ENCODE measurements around the gene NCS1.

The NCS1 gene

GRCh38 chr9:130140706-130141105 lies 31.5 kb upstream of the NCS1 start:
- peaks cover 31% of the 10 kb centered on the region for H3K4me1 Mint-ChIP-seq (ENCODE audit: low read depth)
- H3K9me3 Mint-ChIP-seq: no peaks in the 10 kb centered on the region
- peak; percentile 16 for DNase-seq (ENCODE audit: low spot score)
- H3K27ac Mint-ChIP-seq: no peak overlapping the region
- peaks cover 30% of the 10 kb centered on the region for H3K36me3 Mint-ChIP-seq (ENCODE audit: low read depth)
- peaks cover 21% of the 10 kb centered on the region for H3K27me3 Mint-ChIP-seq (ENCODE audit: low read depth)
- H3K4me3 Mint-ChIP-seq: no peak overlapping the region

GRCh38 chr9:130142056-130142455 lies 30.1 kb upstream of the NCS1 start:
- Mint-ChIP-seq H3K36me3 (ENCODE audit: low read depth) (peaks cover 17% of the 10 kb centered on the region), H3K4me3 (no peak overlapping the region), H3K27me3 (ENCODE audit: low read depth) (peaks cover 27% of the 10 kb centered on the region), H3K4me1 (ENCODE audit: low read depth) (peaks cover 24% of the 10 kb centered on the region), H3K27ac (no peak overlapping the region), H3K9me3 (no peaks in the 10 kb centered on the region)
- no peak for DNase-seq (ENCODE audit: low spot score)

- H3K4me1 Mint-ChIP-seq (ENCODE audit: low read depth): peaks cover 24% of the 10 kb centered on the region
Measured at GRCh38 chr9:130142641-130143040, 29.6 kb upstream of the NCS1 start.

GRCh38 chr9:130143279-130143893 lies 28.8 kb upstream of the NCS1 start:
- peaks cover 18% of the 10 kb centered on the region for H3K4me1 Mint-ChIP-seq (ENCODE audit: low read depth)
- H3K4me3 Mint-ChIP-seq: no peak overlapping the region
- H3K36me3 Mint-ChIP-seq (ENCODE audit: low read depth): peaks cover 9% of the 10 kb centered on the region
- peaks cover 27% of the 10 kb centered on the region for H3K27me3 Mint-ChIP-seq (ENCODE audit: low read depth)
- no peaks in the 10 kb centered on the region for H3K9me3 Mint-ChIP-seq
- H3K27ac Mint-ChIP-seq: no peak overlapping the region
- no peak for DNase-seq (ENCODE audit: low spot score)

More at GRCh38 chr9:130142641-130143040, 29.6 kb upstream of the NCS1 start:
- Mint-ChIP-seq H3K36me3 (ENCODE audit: low read depth) (peaks cover 14% of the 10 kb centered on the region), H3K4me3 (no peak overlapping the region), H3K27ac (no peak overlapping the region), H3K9me3 (no peaks in the 10 kb centered on the region), H3K27me3 (ENCODE audit: low read depth) (peaks cover 27% of the 10 kb centered on the region)
- DNase-seq (ENCODE audit: low spot score): no peak

GRCh38 chr9:130143958-130144366 lies 28.2 kb upstream of the NCS1 start:
- no peak for DNase-seq (ENCODE audit: low spot score)
- Mint-ChIP-seq H3K27me3 (ENCODE audit: low read depth) (peaks cover 27% of the 10 kb centered on the region), H3K9me3 (no peaks in the 10 kb centered on the region), H3K4me1 (ENCODE audit: low read depth) (peaks cover 12% of the 10 kb centered on the region), H3K4me3 (no peak overlapping the region), H3K27ac (no peak overlapping the region), H3K36me3 (ENCODE audit: low read depth) (peaks cover 4% of the 10 kb centered on the region)

- Mint-ChIP-seq H3K9me3 (no peaks in the 10 kb centered on the region), H3K4me1 (ENCODE audit: low read depth) (peaks cover 7% of the 10 kb centered on the region), H3K27ac (no peak overlapping the region), H3K36me3 (ENCODE audit: low read depth) (peaks cover 4% of the 10 kb centered on the region), H3K4me3 (no peak overlapping the region), H3K27me3 (ENCODE audit: low read depth) (peaks cover 27% of the 10 kb centered on the region)
- DNase-seq (ENCODE audit: low spot score): no peak
Measured at GRCh38 chr9:130144703-130145102, 27.5 kb upstream of the NCS1 start.

- peaks cover 27% of the 10 kb centered on the region for H3K27me3 Mint-ChIP-seq (ENCODE audit: low read depth)
- DNase-seq (ENCODE audit: low spot score): no peak
- peaks cover 5% of the 10 kb centered on the region for H3K4me1 Mint-ChIP-seq (ENCODE audit: low read depth)
- H3K9me3 Mint-ChIP-seq: no peaks in the 10 kb centered on the region
- no peaks in the 10 kb centered on the region for H3K36me3 Mint-ChIP-seq (ENCODE audit: low read depth)
- no peak overlapping the region for H3K4me3 Mint-ChIP-seq
- no peak overlapping the region for H3K27ac Mint-ChIP-seq
Measured at GRCh38 chr9:130145658-130146057, 26.5 kb upstream of the NCS1 start.

GRCh38 chr9:130147198-130147597 lies 25.0 kb upstream of the NCS1 start:
- H3K9me3 Mint-ChIP-seq: no peaks in the 10 kb centered on the region
- no peak overlapping the region for H3K4me3 Mint-ChIP-seq
- H3K36me3 Mint-ChIP-seq (ENCODE audit: low read depth): no peaks in the 10 kb centered on the region
- peaks cover 5% of the 10 kb centered on the region for H3K4me1 Mint-ChIP-seq (ENCODE audit: low read depth)
- DNase-seq (ENCODE audit: low spot score): no peak
- peaks cover 27% of the 10 kb centered on the region for H3K27me3 Mint-ChIP-seq (ENCODE audit: low read depth)
- no peak overlapping the region for H3K27ac Mint-ChIP-seq

GRCh38 chr9:130147910-130148309 lies 24.3 kb upstream of the NCS1 start:
- Mint-ChIP-seq H3K36me3 (ENCODE audit: low read depth) (no peaks in the 10 kb centered on the region), H3K4me3 (no peak overlapping the region), H3K27ac (no peak overlapping the region), H3K4me1 (ENCODE audit: low read depth) (peaks cover 5% of the 10 kb centered on the region), H3K27me3 (ENCODE audit: low read depth) (peaks cover 27% of the 10 kb centered on the region), H3K9me3 (no peaks in the 10 kb centered on the region)
- no peak for DNase-seq (ENCODE audit: low spot score)

GRCh38 chr9:130149031-130149430 lies 23.2 kb upstream of the NCS1 start:
- H3K9me3 Mint-ChIP-seq: no peaks in the 10 kb centered on the region
- no peak overlapping the region for H3K27ac Mint-ChIP-seq
- no peak for DNase-seq (ENCODE audit: low spot score)
- H3K27me3 Mint-ChIP-seq (ENCODE audit: low read depth): peaks cover 20% of the 10 kb centered on the region
- H3K4me3 Mint-ChIP-seq: no peak overlapping the region
- H3K36me3 Mint-ChIP-seq (ENCODE audit: low read depth): no peaks in the 10 kb centered on the region
- H3K4me1 Mint-ChIP-seq (ENCODE audit: low read depth): peaks cover 1% of the 10 kb centered on the region

GRCh38 chr9:130149654-130150286 lies 22.4 kb upstream of the NCS1 start:
- H3K36me3 Mint-ChIP-seq (ENCODE audit: low read depth): no peaks in the 10 kb centered on the region
- H3K27me3 Mint-ChIP-seq (ENCODE audit: low read depth): peaks cover 15% of the 10 kb centered on the region
- no peak overlapping the region for H3K4me3 Mint-ChIP-seq
- no peaks in the 10 kb centered on the region for H3K9me3 Mint-ChIP-seq
- no peaks in the 10 kb centered on the region for H3K4me1 Mint-ChIP-seq (ENCODE audit: low read depth)
- H3K27ac Mint-ChIP-seq: no peak overlapping the region
- DNase-seq (ENCODE audit: low spot score): no peak

- peaks cover 5% of the 10 kb centered on the region for H3K27me3 Mint-ChIP-seq (ENCODE audit: low read depth)
- H3K4me3 Mint-ChIP-seq: no peak overlapping the region
- no peaks in the 10 kb centered on the region for H3K9me3 Mint-ChIP-seq
- no peaks in the 10 kb centered on the region for H3K4me1 Mint-ChIP-seq (ENCODE audit: low read depth)
- no peaks in the 10 kb centered on the region for H3K36me3 Mint-ChIP-seq (ENCODE audit: low read depth)
- DNase-seq (ENCODE audit: low spot score): no peak
- H3K27ac Mint-ChIP-seq: no peak overlapping the region
Measured at GRCh38 chr9:130150779-130151382, 21.3 kb upstream of the NCS1 start.

- H3K4me1 Mint-ChIP-seq (ENCODE audit: low read depth): no peaks in the 10 kb centered on the region
- H3K9me3 Mint-ChIP-seq: no peaks in the 10 kb centered on the region
- DNase-seq (ENCODE audit: low spot score): no peak
- H3K36me3 Mint-ChIP-seq (ENCODE audit: low read depth): no peaks in the 10 kb centered on the region
- H3K4me3 Mint-ChIP-seq: no peak overlapping the region
- H3K27me3 Mint-ChIP-seq (ENCODE audit: low read depth): no peaks in the 10 kb centered on the region
- no peak overlapping the region for H3K27ac Mint-ChIP-seq
Measured at GRCh38 chr9:130154816-130155215, 17.4 kb upstream of the NCS1 start.

GRCh38 chr9:130155647-130156046 lies 16.6 kb upstream of the NCS1 start:
- no peaks in the 10 kb centered on the region for H3K4me1 Mint-ChIP-seq (ENCODE audit: low read depth)
- no peak for DNase-seq (ENCODE audit: low spot score)
- H3K36me3 Mint-ChIP-seq (ENCODE audit: low read depth): no peaks in the 10 kb centered on the region
- no peaks in the 10 kb centered on the region for H3K27me3 Mint-ChIP-seq (ENCODE audit: low read depth)
- H3K4me3 Mint-ChIP-seq: no peak overlapping the region
- no peaks in the 10 kb centered on the region for H3K9me3 Mint-ChIP-seq
- no peak overlapping the region for H3K27ac Mint-ChIP-seq

Measured in T-helper 2 cell treated with Interferon-gamma antibody and Interleukin-4, amounts not matched to agents 5 μg/mL and 100 μg/mL, for 36 hours (primary cell).